HUDEP-2 (cell line): ENCODE results near the gene EFCAB8.
"Not testable (repeated sequence)": the region's sequence is repeated elsewhere in the genome, so short reads cannot be mapped to it uniquely, and the experiment has no call there.

Experiments
- DNase-seq, 76 experiments: peaks; one replicate each; lab custom pipeline; 2025; ENCODE audit not compliant: unreplicated experiment in 76 of 76; lab: John Stamatoyannopoulos, UW

The EFCAB8 gene

DNA sequence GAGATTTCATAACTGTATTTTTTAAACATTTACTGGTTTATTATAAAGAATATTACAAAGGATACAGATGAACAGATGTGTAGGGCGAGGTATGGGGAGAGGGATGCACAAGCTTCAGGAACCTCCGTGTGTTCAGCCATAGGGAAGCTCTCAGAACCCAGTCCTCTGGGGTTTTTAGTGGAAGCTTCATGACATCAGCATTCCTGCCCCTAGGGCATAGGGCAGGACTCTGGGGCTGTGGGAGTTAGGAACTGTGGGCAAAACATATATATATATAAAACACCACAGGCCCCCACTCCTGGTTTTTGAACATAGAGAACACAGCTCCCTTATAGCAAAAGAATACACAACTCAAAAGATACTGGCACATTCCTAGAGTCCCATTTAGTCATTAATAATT is 21.9 kb downstream of the EFCAB8 start:
- no peak for DNase-seq

DNA sequence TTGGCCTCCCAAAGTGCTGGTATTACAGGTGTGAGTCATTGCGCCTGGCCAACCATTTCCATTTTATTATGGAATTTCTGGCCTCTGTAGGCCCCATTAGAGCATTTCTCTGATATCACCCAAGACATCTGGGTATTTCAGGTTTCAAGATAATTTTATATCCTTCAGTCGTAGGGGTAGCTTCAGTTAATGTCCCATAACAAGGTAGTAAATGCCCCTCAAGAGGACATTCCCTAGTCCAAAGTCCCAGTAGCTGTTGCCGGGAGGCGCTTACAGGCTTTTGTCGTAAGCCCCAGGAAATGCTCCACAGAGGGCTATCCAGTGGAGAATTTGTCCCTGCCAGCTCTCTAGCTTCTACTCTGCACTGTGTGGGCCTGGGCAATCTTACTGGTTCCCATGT is 24.4 kb downstream of the EFCAB8 start:
- DNase-seq = no peak

DNA sequence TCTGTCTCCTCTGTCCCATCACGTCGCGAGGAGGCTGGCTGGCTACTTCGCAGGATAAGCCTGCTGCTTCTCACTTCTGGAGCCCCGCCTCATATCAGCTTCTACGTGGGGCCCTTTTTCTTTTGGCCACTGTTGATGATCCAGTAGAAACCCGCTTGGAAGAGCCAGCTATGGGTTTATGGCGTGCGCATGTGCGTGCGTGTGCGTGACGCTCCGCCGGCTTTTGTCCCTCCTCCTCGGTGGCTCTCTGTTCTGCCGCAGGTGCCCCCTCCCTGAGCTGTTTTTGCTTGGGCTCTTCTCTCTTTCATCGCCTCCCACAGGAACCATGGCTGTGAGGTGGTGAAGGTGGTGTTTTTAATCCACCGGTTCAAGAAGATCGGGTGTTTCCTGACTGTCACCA is 26.5 kb downstream of the EFCAB8 start:
- DNase-seq = no peak

DNA sequence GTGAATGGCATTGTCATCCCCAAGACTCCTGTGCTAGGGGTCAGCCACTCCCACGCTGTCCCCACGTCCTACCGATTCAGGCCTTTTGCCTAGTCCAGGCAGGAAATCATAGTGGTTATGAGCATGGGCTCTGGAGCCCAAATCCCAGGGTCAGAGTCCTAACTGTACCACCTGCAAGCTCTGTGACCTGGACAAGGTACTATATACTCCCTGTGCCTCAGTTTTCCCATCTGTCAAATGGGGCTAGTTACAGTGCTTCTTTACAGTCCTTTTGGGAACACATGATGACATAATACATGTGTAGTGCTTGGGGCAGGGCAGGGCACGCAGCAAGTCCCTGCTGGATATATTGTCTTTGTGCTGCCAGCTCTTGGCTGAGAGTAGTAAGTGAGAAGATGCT is 27.2 kb downstream of the EFCAB8 start:
- no peak for DNase-seq

DNA sequence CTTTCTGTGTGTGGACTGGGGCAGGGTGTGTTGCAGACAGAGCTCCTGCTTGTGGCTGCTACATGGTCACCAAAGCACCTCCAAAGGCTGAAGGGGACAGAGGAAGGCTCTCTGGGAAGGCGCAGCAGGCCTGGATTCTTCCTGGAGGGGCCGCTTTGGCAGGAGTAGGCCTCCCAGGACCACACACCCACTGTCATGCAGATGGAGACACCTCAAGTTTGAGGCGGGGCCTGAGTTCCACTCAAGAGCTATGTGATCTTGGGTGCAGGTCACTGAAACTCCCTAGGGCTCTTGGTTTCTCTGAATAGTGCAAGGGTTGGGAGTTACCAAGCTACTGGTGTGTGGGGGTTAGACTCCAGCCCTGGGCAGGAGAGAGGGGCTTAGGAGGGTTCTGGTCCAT is 27.9 kb downstream of the EFCAB8 start:
- no peak for DNase-seq

DNA sequence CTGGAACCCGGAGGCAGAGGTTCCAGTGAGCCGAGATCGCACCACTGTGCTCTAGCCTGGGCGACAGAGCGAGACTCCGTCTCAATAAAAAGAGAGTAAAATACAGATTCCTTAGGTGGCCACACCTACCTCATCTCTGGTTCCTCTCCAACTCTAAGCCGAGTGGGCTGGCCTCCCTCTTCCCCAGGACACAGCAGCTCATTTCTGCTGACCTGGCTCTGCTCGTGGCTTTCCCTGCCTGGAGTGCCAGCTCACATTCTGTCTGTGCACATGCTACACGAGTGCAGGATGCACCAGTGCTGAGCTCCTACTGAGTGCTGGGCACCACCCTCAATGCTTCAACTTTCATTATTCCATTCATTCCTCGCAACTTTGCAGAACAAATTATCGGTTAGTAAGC is 28.8 kb downstream of the EFCAB8 start:
- no peak for DNase-seq

DNA sequence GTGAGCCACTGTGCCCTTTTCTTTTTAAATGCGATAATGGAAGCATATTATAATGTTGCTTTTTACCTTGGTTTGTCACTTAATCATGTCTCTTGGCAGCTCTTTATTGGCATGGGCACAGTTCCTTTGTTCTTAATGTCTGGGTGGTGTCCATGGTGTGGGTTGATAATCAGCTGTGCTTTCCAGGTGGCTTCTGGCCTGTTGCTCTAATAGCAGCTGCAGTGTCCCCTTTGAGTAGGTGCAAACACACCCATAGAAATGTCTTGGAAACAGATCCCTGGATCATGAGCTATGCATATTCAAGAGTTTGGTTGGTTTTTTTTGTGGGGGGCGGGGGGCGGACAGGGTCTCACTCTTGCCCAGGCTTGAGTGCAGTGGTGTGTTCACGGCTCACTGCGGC is 29.9 kb downstream of the EFCAB8 start:
- DNase-seq = no peak

DNA sequence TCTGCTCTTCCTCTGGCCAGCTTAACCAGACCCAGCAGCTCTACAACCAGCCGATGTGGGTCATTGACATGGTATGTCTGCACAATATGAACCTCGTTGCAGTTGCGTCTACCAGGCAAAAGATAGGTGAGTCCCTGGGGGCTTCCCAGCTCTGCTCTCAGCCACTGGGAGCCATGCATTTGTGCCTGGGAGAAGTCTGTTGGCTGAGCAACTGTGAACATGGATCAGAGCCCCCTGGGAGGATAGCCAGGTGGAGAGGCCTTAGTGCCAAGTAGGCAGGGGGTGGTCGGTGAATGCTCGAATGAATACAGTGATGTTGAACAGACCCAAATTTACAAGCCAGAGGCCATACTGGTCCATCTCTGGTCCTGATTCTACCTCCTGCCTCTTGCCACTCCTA is 30.6 kb downstream of the EFCAB8 start:
- no peak for DNase-seq

DNA sequence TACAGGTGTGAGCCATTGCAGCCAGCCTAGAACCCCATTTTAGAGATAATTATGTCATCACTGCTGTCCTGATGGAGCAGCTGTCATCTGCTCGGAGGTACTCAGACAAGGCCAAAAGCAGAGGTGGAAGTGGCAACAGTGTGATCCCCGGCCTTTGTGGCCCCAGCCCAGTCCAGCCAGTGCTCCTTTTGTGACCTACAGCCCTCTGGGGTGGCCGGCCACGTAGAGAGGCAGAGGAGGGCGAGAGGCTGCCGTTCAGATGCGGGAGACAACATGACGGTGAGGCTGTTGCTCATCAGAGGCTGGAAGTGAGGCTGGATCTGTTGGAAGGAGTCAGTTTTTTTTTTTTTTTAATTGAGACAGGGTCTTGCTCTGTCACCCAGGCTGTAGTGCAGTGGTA is 32.8 kb downstream of the EFCAB8 start:
- no peak for DNase-seq

DNA sequence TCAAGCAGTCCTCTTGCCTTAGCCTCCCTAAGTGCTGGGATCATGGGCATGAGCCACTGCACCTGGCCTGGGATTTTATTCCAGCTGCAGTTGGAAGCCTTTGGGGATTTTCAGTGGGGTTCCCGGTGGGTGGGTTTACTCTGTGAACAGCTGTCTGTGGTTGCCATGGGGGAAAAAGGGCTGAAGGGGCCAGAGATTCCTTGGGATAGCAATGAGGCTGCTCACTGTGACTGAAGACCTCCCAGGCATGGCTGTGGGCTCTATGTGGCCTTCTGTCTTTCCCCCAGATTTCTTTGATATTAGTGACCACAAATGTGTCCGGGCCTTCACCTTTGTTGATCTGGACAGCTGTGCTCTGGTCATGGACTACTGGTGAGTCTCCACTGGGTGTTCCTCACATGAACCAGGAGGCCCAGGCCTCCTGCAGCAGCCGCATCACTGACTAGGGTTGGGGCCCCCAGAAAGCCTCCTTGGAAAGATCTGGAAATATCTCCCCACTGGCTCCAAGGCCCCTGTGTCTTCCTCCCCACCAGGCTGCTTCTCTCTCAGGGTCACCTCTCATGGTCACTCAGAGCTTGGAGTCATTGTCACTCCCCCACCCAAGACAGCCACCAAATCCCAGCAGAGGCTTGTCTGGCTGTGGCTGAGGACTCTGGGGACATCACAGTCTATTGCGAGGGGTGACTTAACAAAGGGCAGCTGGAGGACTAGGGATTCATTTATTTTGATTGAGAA is 33.4 kb downstream of the EFCAB8 start:
- no peak for DNase-seq

DNA sequence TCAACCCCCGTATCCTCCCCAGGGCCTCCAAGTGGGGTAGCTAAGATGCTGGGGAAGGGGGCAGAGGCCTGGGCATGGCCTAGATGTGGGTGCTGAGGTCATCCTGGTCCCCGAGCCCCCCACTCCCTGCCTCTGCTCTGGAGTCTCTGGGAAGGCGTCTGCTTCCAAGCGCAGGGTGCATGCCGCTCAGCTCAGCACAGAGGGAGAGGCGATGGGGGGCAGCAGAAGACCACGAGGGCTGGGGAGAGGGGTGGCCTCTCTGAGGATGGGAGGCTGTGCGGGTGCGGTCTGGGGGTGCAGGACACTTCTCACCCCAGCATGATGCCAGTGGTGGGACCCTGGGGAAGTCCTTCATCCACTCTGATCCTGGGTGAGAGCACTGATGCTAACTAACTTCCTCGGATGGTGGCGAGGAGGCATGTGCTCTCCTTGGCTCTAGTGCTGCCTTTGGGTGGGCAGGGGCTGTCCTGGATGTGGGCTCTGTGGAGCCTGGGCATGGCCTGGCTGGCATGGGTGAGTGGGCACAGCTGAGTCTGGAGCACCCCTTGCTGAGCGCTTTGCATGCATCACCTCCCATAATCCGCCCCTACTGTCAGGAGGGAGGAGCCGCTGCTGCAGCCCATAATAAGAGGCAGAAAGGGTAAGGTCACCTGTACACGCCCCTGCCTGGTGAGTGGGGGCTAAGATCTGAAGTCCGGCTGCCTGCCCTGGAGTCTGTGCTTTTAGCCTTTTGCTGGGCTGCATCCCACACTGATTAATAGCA is 34.7 kb downstream of the EFCAB8 start:
- no peak for DNase-seq

DNA sequence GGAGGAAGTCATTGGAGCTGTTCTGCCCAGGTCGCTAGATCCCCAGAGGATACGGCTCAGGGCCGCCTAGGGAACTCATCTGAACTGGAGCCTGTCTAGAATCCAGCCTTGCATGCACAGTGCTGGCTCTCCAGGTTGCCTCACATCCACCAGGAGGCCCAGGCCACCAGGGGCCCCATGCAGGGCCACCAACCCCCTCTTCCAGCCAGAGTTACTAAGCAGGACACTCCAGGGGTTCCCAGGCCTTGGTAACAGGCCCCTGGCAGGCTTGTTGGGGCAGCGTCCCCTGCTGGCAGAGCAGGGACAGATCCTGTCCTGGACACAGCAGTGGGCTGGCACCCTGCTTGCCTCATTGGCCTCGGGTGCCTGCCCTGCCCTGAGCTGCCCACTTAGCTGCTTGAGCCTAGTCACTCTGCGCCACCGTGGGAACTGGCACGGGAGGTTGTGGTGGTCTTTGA is 35.3 kb downstream of the EFCAB8 start:
- DNase-seq = peak in 21 of 76 experiments; percentile 2 to 45 (median 18)

DNA sequence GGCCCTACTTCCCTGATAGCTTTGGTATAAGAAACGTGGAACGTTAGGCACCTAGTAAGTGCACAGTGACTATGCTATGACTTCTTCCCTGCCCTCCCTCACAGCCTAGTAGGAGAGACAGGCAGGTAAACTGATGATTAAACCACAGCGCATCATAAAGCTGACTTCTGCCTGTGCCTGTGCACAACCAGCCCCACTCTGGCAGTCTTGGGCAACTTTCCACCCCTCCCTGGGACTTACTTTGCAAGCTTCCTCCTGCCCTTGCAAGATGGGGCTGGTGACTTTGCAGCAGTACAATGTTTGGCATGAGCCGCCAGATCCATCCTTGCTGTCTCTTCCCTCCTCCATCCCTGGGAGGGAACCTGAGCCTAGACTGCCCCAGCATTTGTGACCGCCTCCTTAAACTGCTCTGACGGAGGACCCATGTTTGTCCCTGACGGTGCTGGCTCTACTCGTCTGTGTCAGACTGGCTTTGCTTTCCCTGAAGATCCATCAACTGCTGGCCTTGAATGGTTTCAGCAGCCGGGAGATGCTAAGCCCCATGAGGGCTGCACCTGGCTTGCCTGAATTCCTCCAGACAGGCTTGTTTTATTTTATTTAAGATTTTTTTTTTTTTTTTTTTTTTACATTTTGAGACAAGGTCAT is 36.1 kb downstream of the EFCAB8 start:
- no peak for DNase-seq

DNA sequence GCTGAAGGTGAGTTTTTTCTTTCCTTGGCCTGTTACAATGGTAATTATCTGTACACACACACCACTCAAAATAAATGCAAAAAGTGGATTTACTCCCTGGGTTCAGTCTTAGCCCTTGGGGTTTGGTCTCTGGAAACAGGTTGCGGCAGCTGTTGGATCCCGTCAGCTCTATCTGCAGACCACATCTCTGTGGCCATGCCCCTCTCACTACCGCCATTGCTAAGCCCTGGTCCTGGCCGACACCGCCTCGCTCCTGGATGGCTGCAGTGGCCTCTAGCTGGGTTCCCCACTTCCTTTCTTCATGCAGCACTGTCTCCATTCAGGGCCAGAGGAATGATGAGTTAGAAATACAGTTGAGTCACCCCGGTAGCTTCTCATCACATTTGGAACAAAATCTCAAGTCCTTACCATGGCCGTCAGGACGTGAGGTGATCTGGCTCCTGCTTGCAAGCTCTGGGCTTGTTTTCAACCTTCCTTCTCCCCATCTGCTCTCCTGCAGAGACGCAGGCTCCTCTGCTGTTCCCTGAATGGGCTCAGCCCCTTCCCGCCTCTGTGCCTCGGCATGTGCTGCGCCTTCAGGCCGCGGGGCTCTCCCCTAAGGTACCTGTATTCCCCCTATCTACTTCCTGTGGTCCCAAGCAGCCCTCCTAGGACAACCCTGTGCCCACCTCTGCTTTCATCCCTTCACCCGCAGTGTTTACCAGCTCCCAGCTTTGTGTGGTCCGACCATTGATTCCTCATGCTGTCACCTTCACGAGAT is 38.0 kb downstream of the EFCAB8 start:
- no peak for DNase-seq

DNA sequence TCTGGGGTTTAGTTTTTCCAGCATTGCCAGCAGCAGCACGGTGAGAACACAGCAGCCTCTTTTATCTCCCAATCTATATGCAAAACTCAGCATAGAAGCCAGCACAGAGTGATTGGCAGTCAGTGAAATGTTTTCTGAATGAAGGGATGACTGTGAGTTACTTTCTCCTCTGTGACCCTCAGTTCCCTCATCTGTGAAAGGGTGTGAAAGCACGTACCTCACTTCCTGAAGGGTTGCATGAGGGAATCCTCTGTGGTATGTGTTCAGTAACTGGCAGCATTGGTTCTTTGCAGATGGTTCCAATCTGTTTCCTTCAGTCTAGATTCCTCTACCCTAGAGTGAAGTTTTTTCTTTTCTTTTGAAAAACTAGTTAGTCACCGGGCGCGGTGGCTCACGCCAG is 40.0 kb downstream of the EFCAB8 start:
- no peak for DNase-seq

DNA sequence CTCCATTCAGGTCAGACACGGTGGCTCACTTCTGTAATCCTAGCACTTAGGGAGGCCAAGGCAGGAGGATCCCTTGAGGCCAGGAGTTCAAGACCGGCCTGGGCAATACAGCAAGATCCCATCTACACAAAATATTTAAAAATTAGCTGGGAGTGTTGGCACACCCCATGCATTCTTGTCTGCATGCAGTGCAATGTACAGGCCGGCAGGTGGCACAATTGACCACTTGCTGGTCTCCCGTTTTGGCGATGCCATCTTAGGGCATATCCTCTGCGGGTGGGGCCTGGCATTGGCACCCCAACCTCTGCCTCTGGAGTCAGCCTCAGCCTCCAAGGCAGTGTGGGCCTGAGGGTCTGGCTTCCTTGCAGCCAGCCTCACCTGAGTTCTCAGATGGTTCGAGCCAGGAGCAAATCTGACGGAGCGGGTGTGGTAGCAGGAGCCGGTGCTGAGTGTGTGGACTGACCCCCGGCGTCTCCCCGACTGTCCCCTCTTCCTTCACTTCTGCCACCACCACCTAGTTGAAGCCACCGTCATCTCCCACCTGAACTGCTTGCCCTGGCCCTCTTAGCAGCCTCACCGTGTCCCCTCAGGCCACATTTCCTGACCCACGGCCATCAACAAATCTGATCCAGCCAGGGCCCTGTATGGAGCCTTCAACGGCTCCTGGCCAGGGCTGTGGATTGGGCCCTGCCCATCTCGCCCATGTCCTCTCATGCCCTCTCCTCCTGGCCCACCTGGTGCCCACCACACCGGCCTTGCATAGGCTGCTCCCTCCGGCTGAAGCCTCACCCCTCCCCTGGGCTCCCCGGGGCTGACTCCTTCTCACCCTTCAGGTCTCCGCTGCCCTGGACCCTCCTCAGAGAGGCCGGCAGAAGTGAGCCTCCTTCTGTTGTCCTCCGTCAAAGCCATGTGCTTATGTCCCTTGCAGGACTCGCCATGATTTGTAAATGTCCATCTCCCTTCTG is 44.0 kb downstream of the EFCAB8 start:
- peak in 42 of 76 experiments; percentile 2 to 56 (median 16) for DNase-seq

DNA sequence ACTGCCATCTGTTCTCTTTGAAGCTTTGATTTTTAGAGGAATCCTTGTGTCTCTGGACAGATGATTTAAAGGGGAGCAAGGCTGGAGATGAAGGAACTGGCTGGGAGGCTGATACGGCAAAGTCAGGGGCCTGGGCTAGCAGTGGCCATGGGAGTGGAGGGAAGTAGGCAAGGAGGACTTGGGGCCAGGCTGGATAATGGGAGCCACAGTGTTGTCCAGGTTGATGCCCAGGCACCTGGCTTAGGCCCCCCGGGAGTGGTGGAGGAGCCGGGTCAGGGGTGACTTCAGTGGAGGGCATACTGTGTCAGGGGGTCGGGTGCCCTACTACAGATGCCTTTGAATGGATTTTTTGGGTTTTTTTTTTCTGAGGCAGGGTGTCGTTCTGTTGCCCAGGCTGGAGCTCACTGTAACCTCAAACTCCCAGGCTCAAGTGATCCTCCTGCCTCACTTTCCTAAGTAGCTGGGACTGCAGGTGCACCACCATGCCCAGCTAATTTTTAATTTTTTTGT is 45.0 kb downstream of the EFCAB8 start:
- no peak for DNase-seq

DNA sequence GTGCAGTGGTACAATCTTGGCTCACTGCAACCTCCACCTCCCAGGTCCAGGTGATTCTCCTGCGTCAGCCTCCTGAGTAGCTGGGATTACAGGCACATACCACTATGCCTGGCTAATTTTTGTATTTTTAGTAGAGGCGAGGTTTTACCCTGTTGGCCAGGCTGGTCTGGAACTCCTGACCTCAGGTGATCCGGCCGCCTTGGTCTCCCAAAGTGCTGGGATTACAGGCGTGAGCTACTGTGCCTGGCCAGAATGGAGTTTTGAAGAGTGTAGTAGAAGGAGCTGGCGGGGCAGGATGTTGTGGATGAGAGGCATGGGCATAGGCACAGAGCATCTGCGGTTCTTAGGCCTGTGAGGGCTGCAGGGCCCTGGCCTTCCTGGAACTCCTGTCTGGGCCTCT is 46.0 kb downstream of the EFCAB8 start:
- DNase-seq = not testable (repeated sequence)

DNA sequence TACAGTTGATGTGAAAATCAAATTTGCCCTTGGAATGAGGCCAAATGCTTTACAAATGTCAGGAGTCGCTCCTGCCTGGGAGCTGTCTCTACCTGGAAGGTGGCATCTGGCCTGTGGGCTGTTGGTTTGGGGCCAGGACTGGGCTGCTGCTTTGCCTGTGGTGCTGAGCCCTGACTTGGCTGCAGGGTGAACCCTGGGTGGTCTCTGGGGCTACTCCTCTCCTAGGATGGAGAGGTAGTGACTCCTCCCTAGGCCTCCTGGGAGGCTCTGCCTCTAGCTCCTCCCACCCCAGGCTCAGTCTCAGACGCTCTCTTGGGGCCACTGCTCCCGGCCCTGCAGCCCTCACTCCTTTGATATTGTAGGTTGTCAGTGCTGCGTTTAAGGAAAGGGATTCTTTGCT is 47.5 kb downstream of the EFCAB8 start:
- no peak for DNase-seq
